RWPE2 (cell line): Measurements from ENCODE around the gene SGSM2.

Experiments
- ATAC-seq: fragments of 200-7000 bp; cut with Tn5 transposase; 3 replicates; pipeline ENCODE4 v1.9.1; 2021; ENCODE audit warnings: low read depth
- DNase-seq: peaks from one replicate; pipeline ENCODE4 v3.0.0-alpha.2; 2020; ENCODE audit warnings: low spot score
- H3K27ac ChIP-seq: fragments of 450-650 bp; 2 replicates; pipeline ENCODE4 v1.5.1; 2017; ENCODE audit warnings: mild to moderate bottlenecking; ENCODE audit not compliant: poor library complexity, severe bottlenecking
- H3K27me3 ChIP-seq: fragments of 250-450 bp; sonication (Bioruptor Pico); 2 replicates; pipeline ENCODE4 v1.5.1; 2021; ENCODE audit warnings: mild to moderate bottlenecking, moderate library complexity; ENCODE audit not compliant: insufficient read depth, poor library complexity, severe bottlenecking
- H3K36me3 ChIP-seq: fragments of 250-450 bp; sonication (Bioruptor Pico); 2 replicates; pipeline ENCODE4 v1.5.1; 2020; ENCODE audit warnings: low read depth, mild to moderate bottlenecking, moderate library complexity
- H3K4me1 ChIP-seq: fragments of 250-450 bp; sonication (Bioruptor Pico); 2 replicates; pipeline ENCODE4 v1.5.1; 2021; ENCODE audit warnings: mild to moderate bottlenecking, moderate library complexity; ENCODE audit not compliant: insufficient read depth, poor library complexity, severe bottlenecking
- H3K4me3 ChIP-seq: fragments of 250-450 bp; sonication (Bioruptor Pico); 2 replicates; pipeline ENCODE4 v1.5.1; 2021; ENCODE audit warnings: mild to moderate bottlenecking, moderate library complexity; ENCODE audit not compliant: severe bottlenecking
- H3K9me3 ChIP-seq: fragments of 250-450 bp; sonication (Bioruptor Pico); 2 replicates; pipeline ENCODE4 v1.5.1; 2021; ENCODE audit warnings: mild to moderate bottlenecking, moderate library complexity; ENCODE audit not compliant: severe bottlenecking
- CTCF ChIP-seq: fragments of 450-650 bp; IDR thresholded peaks from one replicate; pipeline ENCODE4 v1.5.1; 2017; ENCODE audit warnings: mild to moderate bottlenecking, moderate library complexity; ENCODE audit not compliant: poor library complexity, severe bottlenecking

SGSM2 gene

DNA sequence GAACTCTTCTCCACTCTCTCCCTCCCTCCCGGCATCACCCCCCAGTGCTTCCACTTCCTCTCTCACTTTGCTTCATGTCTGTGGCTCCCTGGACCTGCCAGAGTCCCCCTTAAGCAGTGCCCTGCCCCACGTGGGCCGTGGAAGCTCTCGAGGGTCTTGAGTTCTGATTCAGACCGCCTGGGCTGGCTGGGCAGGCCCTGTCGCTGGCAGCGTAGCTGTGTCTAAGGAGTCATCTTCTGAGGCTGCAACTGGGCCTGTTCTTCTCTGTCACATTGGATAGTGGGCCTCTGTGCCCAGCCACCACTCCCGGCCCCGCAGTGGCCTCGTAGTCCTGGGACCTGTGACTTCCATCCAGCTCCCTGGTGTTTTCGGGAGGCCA is 32.9 kb downstream of the SGSM2 start:
- H3K9me3 ChIP-seq, result no peaks in the 10 kb centered on the region

GRCh38 chr17:2371183-2372130 is 34.2 kb downstream of the SGSM2 start:
- Histone ChIP-seq H3K4me3 (no peak overlapping the region), H3K9me3 (no peaks in the 10 kb centered on the region), H3K27me3 (no peaks in the 10 kb centered on the region), H3K36me3 (peaks cover 16% of the 10 kb centered on the region), H3K27ac (no peak overlapping the region), H3K4me1 (no peaks in the 10 kb centered on the region)
- no peak for DNase-seq
- TF ChIP-seq CTCF, result no peak
- ATAC-seq, result no peak

More for the DNA sequence above, 32.9 kb downstream of the SGSM2 start:
- H3K36me3 ChIP-seq, result peaks cover 5% of the 10 kb centered on the region; the same call in 1 of the 2 replicates
- H3K27ac ChIP-seq, result no peak overlapping the region
- no peak overlapping the region for H3K4me3 ChIP-seq
- H3K4me1 ChIP-seq, result no peaks in the 10 kb centered on the region
- no peak for DNase-seq
- ATAC-seq, result no peak
- no peak for TF ChIP-seq CTCF
- no peaks in the 10 kb centered on the region for H3K27me3 ChIP-seq

DNA sequence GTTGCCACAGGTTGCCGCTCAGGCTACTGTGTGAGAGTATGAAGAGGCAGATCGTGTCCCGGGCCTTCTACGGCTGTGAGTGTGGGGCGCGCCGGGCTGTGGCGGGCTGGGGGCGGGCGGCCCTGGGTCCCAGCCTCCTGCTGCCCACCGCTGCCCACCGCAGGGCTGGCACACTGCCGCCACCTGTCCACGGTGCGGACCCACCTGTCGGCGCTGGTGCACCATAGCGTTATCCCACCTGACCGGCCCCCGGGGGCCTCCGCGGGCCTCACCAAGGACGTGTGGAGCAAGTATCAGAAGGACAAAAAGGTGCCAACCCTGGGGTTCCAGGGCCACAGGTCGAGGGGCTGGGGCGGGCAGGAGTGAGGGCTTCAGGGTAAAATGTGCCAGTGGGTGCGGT is 34.9 kb downstream of the SGSM2 start:
- no peak for TF ChIP-seq CTCF
- DNase-seq (no peak), ATAC-seq (no peak)
- Histone ChIP-seq H3K36me3 (peaks cover 23% of the 10 kb centered on the region), H3K27ac (no peak overlapping the region), H3K27me3 (no peaks in the 10 kb centered on the region), H3K9me3 (no peaks in the 10 kb centered on the region), H3K4me3 (no peak overlapping the region), H3K4me1 (no peaks in the 10 kb centered on the region)

DNA sequence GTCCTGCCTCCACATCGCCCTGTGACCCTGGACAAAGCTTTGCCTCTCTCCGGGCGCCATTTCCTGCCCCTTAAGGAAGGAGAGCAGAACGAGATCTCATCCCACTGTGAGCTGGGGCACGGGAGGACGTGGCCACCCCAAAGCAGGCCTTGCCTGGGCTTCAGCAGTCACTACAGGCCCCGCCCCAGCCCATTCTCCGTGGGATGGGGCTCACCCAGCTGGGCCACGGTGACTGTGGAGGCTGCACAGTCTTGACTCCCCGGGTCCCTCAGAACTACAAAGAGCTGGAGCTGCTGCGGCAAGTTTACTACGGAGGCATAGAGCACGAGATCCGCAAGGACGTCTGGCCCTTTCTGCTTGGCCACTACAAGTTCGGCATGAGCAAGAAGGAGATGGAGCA is 35.4 kb downstream of the SGSM2 start:
- TF ChIP-seq CTCF, result no peak
- no peak for ATAC-seq
- DNase-seq, result no peak
- Histone ChIP-seq H3K4me1 (no peaks in the 10 kb centered on the region), H3K27me3 (no peaks in the 10 kb centered on the region), H3K27ac (no peak overlapping the region), H3K4me3 (no peak overlapping the region), H3K9me3 (no peaks in the 10 kb centered on the region), H3K36me3 (peaks cover 24% of the 10 kb centered on the region)

GRCh38 chr17:2373179-2373578 is 35.9 kb downstream of the SGSM2 start:
- ATAC-seq (no peak), DNase-seq (no peak)
- Histone ChIP-seq H3K4me1 (no peaks in the 10 kb centered on the region), H3K27me3 (no peaks in the 10 kb centered on the region), H3K36me3 (peaks cover 24% of the 10 kb centered on the region), H3K4me3 (no peak overlapping the region), H3K27ac (no peak overlapping the region), H3K9me3 (no peaks in the 10 kb centered on the region)
- no peak for TF ChIP-seq CTCF
